ENCODE results near the gene FLOT1. TPM values are rescaled to one million over a fixed set of nuclear protein-coding genes. Genes with fewer than 3 reads are reported as not detected.

The FLOT1 gene
- total RNA-seq, 1 experiment from 2014 or later = 110 TPM

DNA sequence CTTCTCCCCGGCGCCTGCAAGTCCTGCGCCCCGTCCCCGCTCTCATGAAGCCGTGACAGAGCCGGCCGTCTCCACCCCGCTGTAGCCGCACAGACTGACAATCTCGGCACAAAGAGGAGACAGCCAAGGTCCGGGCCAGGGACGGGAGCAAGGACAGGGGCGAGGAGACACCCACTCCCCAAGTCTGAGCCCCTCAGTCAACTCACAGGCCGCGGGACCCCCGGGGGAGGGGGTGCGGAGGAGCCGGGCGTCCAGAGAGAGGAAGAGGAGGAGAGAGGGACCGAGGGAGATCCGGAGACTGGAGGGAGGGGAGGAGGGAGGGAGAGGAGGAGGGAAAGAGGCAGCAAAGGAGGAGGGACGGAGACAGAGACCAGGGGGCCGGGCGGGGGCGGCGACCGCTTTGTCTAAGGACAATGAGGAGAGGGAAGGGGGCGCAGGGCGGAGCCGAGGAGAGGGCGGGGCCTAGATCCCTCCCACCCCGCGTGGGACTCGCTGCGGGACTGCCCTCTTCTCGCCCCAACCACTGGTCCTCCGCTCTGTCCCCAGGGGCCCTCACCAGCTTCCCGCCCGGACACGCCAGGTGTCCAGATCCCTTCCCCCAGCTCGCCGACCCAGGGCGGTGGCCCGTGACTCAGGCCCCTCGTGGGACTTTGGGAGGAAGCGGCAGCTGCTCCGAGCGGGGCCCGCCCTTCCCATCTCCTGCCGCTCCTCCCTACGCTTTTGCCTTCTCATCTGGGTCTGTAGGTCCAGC lies 55.4 kb downstream of the FLOT1 start (continued):
- TF ChIP-seq ETV6 (CRISPR knock-in tag; IDR thresholded peaks at IDR 0.05) (peak; percentile 61; the same call in 1 of the 2 replicates), SOX15 (CRISPR knock-in tag; IDR thresholded peaks at IDR 0.05) (no peak), CREM (CRISPR knock-in tag; IDR thresholded peaks at IDR 0.05) (0 out of 2 replicates have a peak, but pooled peaks have one; percentile 32), TCF7 (CRISPR knock-in tag; IDR thresholded peaks at IDR 0.05; ENCODE audit: low read depth) (no peak), ELF4 (CRISPR knock-in tag; IDR thresholded peaks at IDR 0.05; ENCODE audit: low read depth) (0 out of 2 replicates have a peak, but pooled peaks have one; percentile 87), ZNF121 (CRISPR knock-in tag; IDR thresholded peaks at IDR 0.05) (no peak)

DNA sequence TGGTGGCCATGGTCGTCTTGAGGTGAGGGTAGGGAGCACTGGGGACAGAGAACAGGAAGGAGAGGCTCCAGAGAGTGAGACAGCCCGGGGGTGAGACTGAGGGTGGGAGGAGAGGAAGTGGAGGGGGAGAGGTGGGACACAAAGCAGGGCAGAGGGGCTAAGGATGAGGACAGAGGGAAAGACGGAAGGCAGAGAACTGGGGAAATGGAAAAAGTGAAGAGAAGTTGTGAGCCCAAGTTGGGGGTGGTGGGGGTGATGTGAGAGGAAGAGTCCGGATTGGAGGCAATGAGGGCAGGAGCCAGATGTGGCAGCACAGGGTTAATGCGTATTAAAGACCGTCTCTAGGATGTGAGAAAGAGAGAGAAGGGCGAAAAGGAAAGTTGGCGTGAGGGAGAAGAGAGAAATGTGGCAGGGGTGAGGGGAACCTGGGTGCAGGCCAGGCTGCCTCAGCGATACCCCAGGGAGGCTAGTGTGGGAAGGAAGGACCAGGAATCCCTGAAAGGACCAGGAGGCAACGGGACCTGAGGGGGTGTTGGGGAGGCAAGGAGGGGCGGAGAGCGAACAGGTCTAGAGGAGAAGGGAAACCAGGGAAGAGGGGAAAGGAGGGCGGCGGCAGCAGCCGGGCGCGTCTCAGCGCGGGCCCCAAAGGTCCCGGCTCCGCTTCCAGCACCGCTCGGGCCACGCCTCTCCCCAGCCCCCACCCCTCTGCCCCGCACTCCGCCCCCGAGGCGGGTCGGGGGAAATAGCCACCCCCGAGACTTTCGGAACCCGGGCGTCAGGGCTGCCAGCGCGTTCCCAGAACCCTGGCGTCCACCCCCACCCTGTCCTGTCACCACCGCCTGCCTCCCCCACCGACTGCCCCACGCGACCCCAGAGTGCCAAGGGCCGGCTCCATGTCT lies 56.2 kb downstream of the FLOT1 start, which contains the start of gene PPP1R18:
Gene PPP1R18 (minus strand): TSS at position 637 of the 899 bp plus-strand sequence. CDS start 627 bp downstream, at position 10.
- CTCF ChIA-PET = interaction anchor here (1.1 to 9.7 kb wide), 3 partner anchors 8 to 44 kb away, joined by 3 to 131 read pairs (median 3); partner anchors contain the start of gene MDC1

More for the DNA sequence above, 56.2 kb downstream of the FLOT1 start, which contains the start of gene PPP1R18:
- TF ChIP-seq RELA (CRISPR knock-in tag; IDR thresholded peaks at IDR 0.05; ENCODE audit: borderline replicate concordance) = no peak
- TF ChIP-seq ZNF232 (CRISPR knock-in tag; IDR thresholded peaks at IDR 0.05) = no peak
- TF ChIP-seq, protein P1, sequence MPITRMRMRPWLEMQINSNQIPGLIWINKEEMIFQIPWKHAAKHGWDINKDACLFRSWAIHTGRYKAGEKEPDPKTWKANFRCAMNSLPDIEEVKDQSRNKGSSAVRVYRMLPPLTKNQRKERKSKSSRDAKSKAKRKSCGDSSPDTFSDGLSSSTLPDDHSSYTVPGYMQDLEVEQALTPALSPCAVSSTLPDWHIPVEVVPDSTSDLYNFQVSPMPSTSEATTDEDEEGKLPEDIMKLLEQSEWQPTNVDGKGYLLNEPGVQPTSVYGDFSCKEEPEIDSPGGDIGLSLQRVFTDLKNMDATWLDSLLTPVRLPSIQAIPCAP (CRISPR knock-in tag; IDR thresholded peaks at IDR 0.05) = no peak
- no peak for TF ChIP-seq ZNF396 (CRISPR knock-in tag; IDR thresholded peaks at IDR 0.05; ENCODE audit: borderline replicate concordance)
- TF ChIP-seq, protein P2, sequence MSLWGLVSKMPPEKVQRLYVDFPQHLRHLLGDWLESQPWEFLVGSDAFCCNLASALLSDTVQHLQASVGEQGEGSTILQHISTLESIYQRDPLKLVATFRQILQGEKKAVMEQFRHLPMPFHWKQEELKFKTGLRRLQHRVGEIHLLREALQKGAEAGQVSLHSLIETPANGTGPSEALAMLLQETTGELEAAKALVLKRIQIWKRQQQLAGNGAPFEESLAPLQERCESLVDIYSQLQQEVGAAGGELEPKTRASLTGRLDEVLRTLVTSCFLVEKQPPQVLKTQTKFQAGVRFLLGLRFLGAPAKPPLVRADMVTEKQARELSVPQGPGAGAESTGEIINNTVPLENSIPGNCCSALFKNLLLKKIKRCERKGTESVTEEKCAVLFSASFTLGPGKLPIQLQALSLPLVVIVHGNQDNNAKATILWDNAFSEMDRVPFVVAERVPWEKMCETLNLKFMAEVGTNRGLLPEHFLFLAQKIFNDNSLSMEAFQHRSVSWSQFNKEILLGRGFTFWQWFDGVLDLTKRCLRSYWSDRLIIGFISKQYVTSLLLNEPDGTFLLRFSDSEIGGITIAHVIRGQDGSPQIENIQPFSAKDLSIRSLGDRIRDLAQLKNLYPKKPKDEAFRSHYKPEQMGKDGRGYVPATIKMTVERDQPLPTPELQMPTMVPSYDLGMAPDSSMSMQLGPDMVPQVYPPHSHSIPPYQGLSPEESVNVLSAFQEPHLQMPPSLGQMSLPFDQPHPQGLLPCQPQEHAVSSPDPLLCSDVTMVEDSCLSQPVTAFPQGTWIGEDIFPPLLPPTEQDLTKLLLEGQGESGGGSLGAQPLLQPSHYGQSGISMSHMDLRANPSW (CRISPR knock-in tag; conservative IDR thresholded peaks at IDR 0.05; ENCODE audit: low read depth) = no peak
- TF ChIP-seq, protein P3, sequence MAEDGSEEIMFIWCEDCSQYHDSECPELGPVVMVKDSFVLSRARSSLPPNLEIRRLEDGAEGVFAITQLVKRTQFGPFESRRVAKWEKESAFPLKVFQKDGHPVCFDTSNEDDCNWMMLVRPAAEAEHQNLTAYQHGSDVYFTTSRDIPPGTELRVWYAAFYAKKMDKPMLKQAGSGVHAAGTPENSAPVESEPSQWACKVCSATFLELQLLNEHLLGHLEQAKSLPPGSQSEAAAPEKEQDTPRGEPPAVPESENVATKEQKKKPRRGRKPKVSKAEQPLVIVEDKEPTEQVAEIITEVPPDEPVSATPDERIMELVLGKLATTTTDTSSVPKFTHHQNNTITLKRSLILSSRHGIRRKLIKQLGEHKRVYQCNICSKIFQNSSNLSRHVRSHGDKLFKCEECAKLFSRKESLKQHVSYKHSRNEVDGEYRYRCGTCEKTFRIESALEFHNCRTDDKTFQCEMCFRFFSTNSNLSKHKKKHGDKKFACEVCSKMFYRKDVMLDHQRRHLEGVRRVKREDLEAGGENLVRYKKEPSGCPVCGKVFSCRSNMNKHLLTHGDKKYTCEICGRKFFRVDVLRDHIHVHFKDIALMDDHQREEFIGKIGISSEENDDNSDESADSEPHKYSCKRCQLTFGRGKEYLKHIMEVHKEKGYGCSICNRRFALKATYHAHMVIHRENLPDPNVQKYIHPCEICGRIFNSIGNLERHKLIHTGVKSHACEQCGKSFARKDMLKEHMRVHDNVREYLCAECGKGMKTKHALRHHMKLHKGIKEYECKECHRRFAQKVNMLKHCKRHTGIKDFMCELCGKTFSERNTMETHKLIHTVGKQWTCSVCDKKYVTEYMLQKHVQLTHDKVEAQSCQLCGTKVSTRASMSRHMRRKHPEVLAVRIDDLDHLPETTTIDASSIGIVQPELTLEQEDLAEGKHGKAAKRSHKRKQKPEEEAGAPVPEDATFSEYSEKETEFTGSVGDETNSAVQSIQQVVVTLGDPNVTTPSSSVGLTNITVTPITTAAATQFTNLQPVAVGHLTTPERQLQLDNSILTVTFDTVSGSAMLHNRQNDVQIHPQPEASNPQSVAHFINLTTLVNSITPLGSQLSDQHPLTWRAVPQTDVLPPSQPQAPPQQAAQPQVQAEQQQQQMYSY (CRISPR knock-in tag; IDR thresholded peaks at IDR 0.05) = no peak; the same call in 1 of the 2 replicates
- Mint-ChIP-seq H3K9me3 (no peaks in the 10 kb centered on the region), H3K36me3 (peaks cover 3% of the 10 kb centered on the region; the same call in 1 of the 2 replicates), H3K27ac (peak within 1 kb of the TSS; percentile 39; the same call in 1 of the 2 replicates), H3K4me1 (peaks cover 73% of the 10 kb centered on the region), H3K27me3 (ENCODE audit: low read depth) (no peaks in the 10 kb centered on the region), H3K4me3 (peak within 1 kb of the TSS; percentile 80)
- POLR2A ChIA-PET = interaction anchor here (1.6 kb wide), 1 partner anchor 36 kb away, joined by 7 read pairs; no protein-coding TSS in a partner anchor
- ATAC-seq (peak; percentile 11), DNase-seq (ENCODE audit: low spot score) (peak; percentile 59)

Data from WTC11 (cell line).